Head of caudate nucleus (tissue), 42 donors: Measurements from ENCODE around the gene LHFPL2.

Experiments used
- DNase-seq, 42 donors: peaks; one replicate each; pipeline versions ENCODE4 v3.0.0 to v3.0.0-alpha.2; 2020 to 2021; ENCODE audit warnings: mixed read lengths in 7 of 42
- intact Hi-C: fragments of 100-400 bp; cut with DNase I; formaldehyde crosslinking; loops from one replicate; pipeline ENCODE4 v1.15.0; 2022

Gene LHFPL2

GRCh38 chr5:78541086-78541654 lies 107.4 kb downstream of the LHFPL2 start:
- intact Hi-C loops, result no loop called here
- DNase-seq, result no peak

GRCh38 chr5:78540335-78541085 lies 108.1 kb downstream of the LHFPL2 start:
- intact Hi-C loops, result no loop called here
- DNase-seq, result peak in 38 of 42 donors; percentile 41 to 86 (median 66)

GRCh38 chr5:78538240-78538850 lies 110.2 kb downstream of the LHFPL2 start:
- no peak for DNase-seq
- intact Hi-C loops, result loop anchor here (10.0 kb wide), 1 partner anchor 106 kb away; the partner anchor contains the start of gene LHFPL2

GRCh38 chr5:78537821-78538220 lies 110.8 kb downstream of the LHFPL2 start:
- intact Hi-C loops, result loop anchor here (10.0 kb wide), 1 partner anchor 107 kb away; the partner anchor contains the start of gene LHFPL2
- peak in 32 of 42 donors; percentile 28 to 86 (median 60) for DNase-seq

- DNase-seq, result no peak
- intact Hi-C loops, result loop anchor here (10.0 kb wide), 1 partner anchor 107 kb away; the partner anchor contains the start of gene LHFPL2
Observed at GRCh38 chr5:78537411-78537810, 111.2 kb downstream of the LHFPL2 start.

- intact Hi-C loops, result loop anchor here (10.0 kb wide), 1 partner anchor 108 kb away; the partner anchor contains the start of gene LHFPL2
- DNase-seq, result no peak
Observed at GRCh38 chr5:78536661-78537196, 111.8 kb downstream of the LHFPL2 start.

- DNase-seq, result no peak
- intact Hi-C loops, result loop anchor here (5.0 to 10.0 kb wide), 2 partner anchors 110 to 437 kb away; partner anchors contain the start of gene LHFPL2
Observed at GRCh38 chr5:78534905-78535200, 113.7 kb downstream of the LHFPL2 start.

GRCh38 chr5:78534148-78534904 lies 114.2 kb downstream of the LHFPL2 start:
- peak in 38 of 42 donors; percentile 36 to 80 (median 62) for DNase-seq
- intact Hi-C loops, result loop anchor here (5.0 to 10.0 kb wide), 2 partner anchors 110 to 438 kb away; partner anchors contain the start of gene LHFPL2

- intact Hi-C loops, result loop anchor here (5.0 to 10.0 kb wide), 2 partner anchors 111 to 439 kb away; partner anchors contain the start of gene LHFPL2
- DNase-seq, result no peak
Observed at GRCh38 chr5:78533356-78533755, 115.2 kb downstream of the LHFPL2 start.

- no peak for DNase-seq
- intact Hi-C loops, result loop anchor here (5.0 to 10.0 kb wide), 2 partner anchors 114 to 442 kb away; partner anchors contain the start of gene LHFPL2
Observed at GRCh38 chr5:78530342-78531096, 118.1 kb downstream of the LHFPL2 start.

GRCh38 chr5:78527925-78528324 lies 120.6 kb downstream of the LHFPL2 start:
- intact Hi-C loops, result no loop called here
- no peak for DNase-seq

GRCh38 chr5:78527054-78527859 lies 121.3 kb downstream of the LHFPL2 start:
- peak in 10 of 42 donors; percentile 24 to 83 (median 55) for DNase-seq
- intact Hi-C loops, result no loop called here

- no peak for DNase-seq
Observed at GRCh38 chr5:78526049-78526525, 122.5 kb downstream of the LHFPL2 start.

GRCh38 chr5:78523314-78524193 lies 125.0 kb downstream of the LHFPL2 start:
- intact Hi-C loops, result no loop called here
- no peak for DNase-seq

More at GRCh38 chr5:78526049-78526525, 122.5 kb downstream of the LHFPL2 start:
- intact Hi-C loops, result no loop called here

- intact Hi-C loops, result no loop called here
- no peak for DNase-seq
Observed at GRCh38 chr5:78522476-78523260, 125.9 kb downstream of the LHFPL2 start.
